GM12865 (cell line): Measurements from ENCODE around the gene AIP.

ENCODE experiments used
- DNase-seq: peaks from one replicate; pipeline ENCODE4 v3.0.0; 2010; ENCODE audit warnings: low read depth
- H3K4me3 ChIP-seq: 2 replicates; pipeline ENCODE4 v1.5.1; 2011; ENCODE audit warnings: mild to moderate bottlenecking, low read depth, low read length, control low read depth
- CTCF ChIP-seq: IDR thresholded peaks from 2 replicates; pipeline ENCODE4 v1.5.1; 2011; ENCODE audit warnings: low read length, control low read depth, low read depth, inconsistent platforms; ENCODE audit not compliant: insufficient read depth; ENCODE audit errors: missing control alignments

AIP gene

GRCh38 chr11:67436459-67437081, 46.3 kb upstream of the AIP start:
- DNase-seq, result peak; percentile 93
- H3K4me3 ChIP-seq, result peak overlapping the region; percentile 88

GRCh38 chr11:67437082-67437808, 45.6 kb upstream of the AIP start, which contains the start of gene PTPRCAP:
Gene PTPRCAP, minus strand, starts transcription at chr11:67437682. Its CDS starts 63 bp downstream, at chr11:67437619.
- peak; percentile 86 for DNase-seq
- H3K4me3 ChIP-seq, result peak within 1 kb of the TSS; percentile 88
- no peak for TF ChIP-seq CTCF

More at GRCh38 chr11:67436459-67437081, 46.3 kb upstream of the AIP start:
- TF ChIP-seq CTCF, result no peak

GRCh38 chr11:67437809-67438157, 45.0 kb upstream of the AIP start:
- no peak for TF ChIP-seq CTCF
- no peak for DNase-seq
- H3K4me3 ChIP-seq, result peak overlapping the region; percentile 88

- no peak for TF ChIP-seq CTCF
- DNase-seq, result peak; percentile 85
- peak overlapping the region; percentile 88 for H3K4me3 ChIP-seq
Observed at GRCh38 chr11:67438158-67438902, 44.5 kb upstream of the AIP start.

GRCh38 chr11:67439321-67440228, 43.3 kb upstream of the AIP start:
- peak; percentile 31 for DNase-seq
- H3K4me3 ChIP-seq, result no peak overlapping the region; the same call in 1 of the 2 replicates
- TF ChIP-seq CTCF, result peak; percentile 16
